ENCODE measurements around the gene TSPO.

TSPO gene

DNA sequence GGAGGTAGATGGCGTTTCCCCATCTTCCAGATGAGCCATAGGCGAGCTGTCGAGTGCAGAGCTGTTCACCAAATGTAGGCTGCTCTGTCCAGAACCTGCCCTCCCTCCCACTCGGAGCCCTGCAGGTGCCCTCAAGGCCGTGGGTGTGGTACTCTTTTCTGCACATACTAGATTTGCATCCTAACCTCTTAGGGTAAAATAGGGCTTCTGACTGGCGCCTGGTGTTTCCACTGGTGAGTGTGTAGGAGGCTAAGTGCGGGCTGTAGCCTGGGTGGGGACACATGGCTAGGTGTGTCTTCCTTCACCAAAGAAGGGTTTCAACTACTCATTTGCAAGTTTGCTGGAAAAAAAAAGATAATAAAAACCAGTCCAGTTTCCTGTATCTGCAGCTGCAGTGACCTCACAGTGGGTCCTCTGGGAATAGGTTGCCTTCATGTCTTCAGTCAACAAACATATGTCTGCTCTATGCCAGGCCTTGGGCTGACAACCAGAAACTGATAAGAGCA, 32.4 kb upstream of the TSPO start:
- Mint-ChIP-seq H3K36me3 (no peaks in the 10 kb centered on the region), H3K4me1 (no peaks in the 10 kb centered on the region), H3K27ac (no peak overlapping the region), H3K27me3 (peaks cover 3% of the 10 kb centered on the region), H3K4me3 (no peak overlapping the region), H3K9me3 (no peaks in the 10 kb centered on the region)
- CTCF ChIA-PET, result no interaction called here
- DNase-seq, result no peak

DNA sequence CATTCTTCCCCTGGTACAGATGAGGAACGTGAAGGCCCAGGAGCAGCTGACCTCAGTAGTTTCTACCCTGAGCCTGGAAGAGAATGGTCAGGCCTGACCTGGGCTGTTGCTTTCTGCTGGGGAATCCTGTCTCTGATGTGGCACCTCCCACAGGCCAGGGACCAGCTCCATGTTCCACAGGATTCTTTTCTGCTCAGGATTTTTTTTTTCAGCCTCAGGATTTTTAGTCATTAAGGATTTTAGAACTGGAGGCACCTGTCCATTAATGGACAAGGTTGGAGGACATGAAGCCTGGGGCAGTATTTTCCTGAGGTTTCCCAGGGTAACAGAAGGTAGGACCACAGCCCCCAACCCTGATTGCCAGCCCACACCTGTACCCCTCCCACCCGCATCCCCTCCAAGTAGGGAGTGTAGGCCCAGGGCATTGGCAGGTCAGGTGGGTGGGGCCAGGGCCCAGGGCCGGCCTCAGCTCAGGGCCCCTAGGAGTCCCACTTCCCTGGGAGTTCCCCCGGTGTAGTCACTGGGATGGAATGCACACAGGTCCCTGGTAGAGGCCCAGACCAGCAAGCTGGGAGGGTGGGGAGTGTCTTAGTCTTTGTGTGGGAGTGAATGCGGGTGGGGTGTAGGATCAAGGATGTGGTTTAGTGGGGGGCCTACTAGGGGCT, 24.7 kb upstream of the TSPO start:
- H3K9me3 Mint-ChIP-seq, result no peaks in the 10 kb centered on the region
- DNase-seq, result no peak
- H3K4me1 Mint-ChIP-seq, result peaks cover 10% of the 10 kb centered on the region
- H3K36me3 Mint-ChIP-seq, result no peaks in the 10 kb centered on the region
- no peak overlapping the region for H3K27ac Mint-ChIP-seq
- CTCF ChIA-PET, result no interaction called here
- no peaks in the 10 kb centered on the region for H3K27me3 Mint-ChIP-seq
- H3K4me3 Mint-ChIP-seq, result no peak overlapping the region

DNA sequence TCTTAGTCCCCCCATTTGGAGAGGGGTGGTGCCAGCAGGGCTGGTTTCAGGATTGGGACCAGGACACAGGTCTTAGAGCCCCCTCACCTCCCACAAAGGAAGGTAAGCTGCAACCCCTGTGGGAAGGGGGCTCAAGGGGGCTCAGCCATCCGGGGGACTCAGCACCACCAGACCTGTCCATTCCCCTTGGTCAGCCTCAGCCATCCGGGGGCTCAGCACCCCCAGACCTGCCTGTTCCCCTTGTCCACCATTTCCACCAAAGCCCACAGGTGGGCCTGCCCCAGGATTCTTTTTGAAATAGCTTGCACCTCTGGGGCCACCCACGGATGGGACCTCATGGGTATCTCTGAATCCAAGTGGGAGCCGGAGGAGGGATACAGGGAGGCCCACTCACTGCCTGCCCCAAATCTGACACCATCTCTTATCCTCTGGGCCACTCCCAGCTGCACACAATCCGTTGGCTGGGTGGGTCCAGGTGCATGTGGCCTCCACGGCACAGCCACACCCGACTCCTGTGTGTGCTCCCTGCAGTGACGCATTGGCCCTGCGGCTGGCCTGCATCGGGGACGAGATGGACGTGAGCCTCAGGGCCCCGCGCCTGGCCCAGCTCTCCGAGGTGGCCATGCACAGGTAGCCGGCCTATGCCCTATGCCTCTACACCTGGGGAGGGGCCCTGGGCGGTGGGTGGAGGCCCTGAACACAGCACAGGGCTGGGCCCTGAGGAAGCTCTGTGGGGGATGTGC, 24.0 kb upstream of the TSPO start:
- CTCF ChIA-PET, result no interaction called here
- no peak overlapping the region for H3K27ac Mint-ChIP-seq
- H3K27me3 Mint-ChIP-seq, result no peaks in the 10 kb centered on the region
- no peak overlapping the region for H3K4me3 Mint-ChIP-seq
- H3K36me3 Mint-ChIP-seq, result peaks cover 3% of the 10 kb centered on the region
- H3K9me3 Mint-ChIP-seq, result no peaks in the 10 kb centered on the region
- no peak for DNase-seq
- H3K4me1 Mint-ChIP-seq, result peaks cover 10% of the 10 kb centered on the region

DNA sequence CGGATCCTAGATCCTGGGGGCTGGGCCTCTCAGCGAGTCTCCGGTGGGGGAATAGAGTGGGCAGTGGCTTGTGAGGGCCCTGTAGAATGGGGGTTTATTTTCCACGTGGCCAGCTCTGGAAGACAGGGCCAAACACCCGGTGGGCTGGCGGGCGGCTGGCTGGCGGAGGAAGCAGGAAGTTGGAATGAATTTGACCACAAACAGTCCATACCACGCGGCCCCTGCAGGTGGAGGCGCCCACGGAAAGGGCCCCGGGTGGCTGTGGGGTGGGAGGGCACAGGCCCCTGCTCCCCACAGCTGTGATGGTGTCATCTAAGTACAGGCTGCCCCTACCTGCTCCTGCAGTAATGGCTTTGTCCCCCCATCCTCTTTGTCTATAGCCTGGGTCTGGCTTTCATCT, 23.2 kb upstream of the TSPO start:
- no peak overlapping the region for H3K27ac Mint-ChIP-seq
- DNase-seq, result no peak
- peaks cover 10% of the 10 kb centered on the region for H3K4me1 Mint-ChIP-seq
- H3K4me3 Mint-ChIP-seq, result no peak overlapping the region
- H3K9me3 Mint-ChIP-seq, result no peaks in the 10 kb centered on the region
- no peaks in the 10 kb centered on the region for H3K27me3 Mint-ChIP-seq
- CTCF ChIA-PET, result no interaction called here
- H3K36me3 Mint-ChIP-seq, result peaks cover 4% of the 10 kb centered on the region

DNA sequence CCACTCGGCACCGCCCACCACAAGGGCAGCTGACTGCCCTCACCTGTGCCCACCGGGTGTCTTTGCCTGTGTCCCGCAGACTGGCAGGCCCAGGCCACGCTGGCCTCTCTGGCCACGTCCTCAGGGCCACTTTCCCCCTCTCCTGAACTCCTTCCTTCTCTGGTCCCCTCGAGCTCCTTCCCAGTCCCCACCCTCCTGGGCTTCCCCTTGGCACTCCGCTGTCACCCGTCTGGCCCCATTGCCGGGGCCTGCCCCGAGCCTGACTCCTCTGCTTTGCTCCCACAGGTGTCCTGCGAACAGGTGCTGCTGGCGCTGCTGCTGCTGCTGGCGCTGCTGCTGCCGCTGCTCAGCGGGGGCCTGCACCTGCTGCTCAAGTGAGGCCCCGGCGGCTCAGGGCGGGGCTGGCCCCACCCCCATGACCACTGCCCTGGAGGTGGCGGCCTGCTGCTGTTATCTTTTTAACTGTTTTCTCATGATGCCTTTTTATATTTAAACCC, 22.4 kb upstream of the TSPO start:
- DNase-seq, result no peak
- CTCF ChIA-PET, result no interaction called here
- no peak overlapping the region for H3K27ac Mint-ChIP-seq
- no peaks in the 10 kb centered on the region for H3K9me3 Mint-ChIP-seq
- H3K4me1 Mint-ChIP-seq, result peaks cover 10% of the 10 kb centered on the region
- no peak overlapping the region for H3K4me3 Mint-ChIP-seq
- H3K36me3 Mint-ChIP-seq, result peaks cover 7% of the 10 kb centered on the region
- no peaks in the 10 kb centered on the region for H3K27me3 Mint-ChIP-seq

DNA sequence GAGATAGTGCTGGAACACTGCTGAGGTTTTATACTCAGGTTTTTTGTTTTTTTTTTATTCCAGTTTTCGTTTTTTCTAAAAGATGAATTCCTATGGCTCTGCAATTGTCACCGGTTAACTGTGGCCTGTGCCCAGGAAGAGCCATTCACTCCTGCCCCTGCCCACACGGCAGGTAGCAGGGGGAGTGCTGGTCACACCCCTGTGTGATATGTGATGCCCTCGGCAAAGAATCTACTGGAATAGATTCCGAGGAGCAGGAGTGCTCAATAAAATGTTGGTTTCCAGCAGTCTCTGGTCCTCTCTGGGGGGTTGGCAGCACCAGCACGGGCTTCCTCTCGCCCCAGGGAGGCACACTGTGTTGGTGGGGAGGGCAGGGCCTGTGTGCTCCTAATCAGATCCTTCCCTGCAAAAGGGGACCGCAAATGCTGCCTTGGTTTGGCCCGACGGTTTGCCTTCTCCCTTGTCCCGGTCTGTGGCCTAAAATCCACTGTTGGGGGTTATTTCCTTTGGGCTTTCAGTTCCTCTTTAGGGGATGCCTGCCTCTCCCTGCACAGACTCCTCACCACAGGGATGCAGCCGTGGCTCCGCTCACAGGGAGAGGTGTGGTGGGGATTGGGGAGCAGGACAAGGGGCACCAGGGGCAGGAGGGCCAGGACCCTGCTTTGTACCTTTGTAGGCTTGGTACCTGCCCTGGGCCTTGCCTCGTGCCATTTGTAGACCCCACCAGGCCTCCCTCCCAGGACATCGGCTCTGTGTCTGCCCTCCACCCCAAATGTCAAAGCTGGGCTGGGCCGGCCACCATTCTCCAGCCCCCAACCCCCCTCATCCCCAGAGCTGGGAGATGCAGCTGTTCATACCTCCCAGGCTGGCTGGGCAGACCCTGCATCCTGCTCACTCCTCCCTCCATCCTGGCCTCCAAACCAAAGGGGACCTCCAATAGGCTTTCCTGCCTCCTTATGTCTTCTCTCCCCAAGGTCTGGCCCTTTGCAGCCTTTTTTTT, 21.6 kb upstream of the TSPO start:
- Mint-ChIP-seq H3K4me3 (no peak overlapping the region), H3K27ac (no peak overlapping the region), H3K9me3 (no peaks in the 10 kb centered on the region), H3K4me1 (peaks cover 10% of the 10 kb centered on the region), H3K27me3 (no peaks in the 10 kb centered on the region), H3K36me3 (peaks cover 8% of the 10 kb centered on the region)
- DNase-seq, result no peak
- CTCF ChIA-PET, result no interaction called here

DNA sequence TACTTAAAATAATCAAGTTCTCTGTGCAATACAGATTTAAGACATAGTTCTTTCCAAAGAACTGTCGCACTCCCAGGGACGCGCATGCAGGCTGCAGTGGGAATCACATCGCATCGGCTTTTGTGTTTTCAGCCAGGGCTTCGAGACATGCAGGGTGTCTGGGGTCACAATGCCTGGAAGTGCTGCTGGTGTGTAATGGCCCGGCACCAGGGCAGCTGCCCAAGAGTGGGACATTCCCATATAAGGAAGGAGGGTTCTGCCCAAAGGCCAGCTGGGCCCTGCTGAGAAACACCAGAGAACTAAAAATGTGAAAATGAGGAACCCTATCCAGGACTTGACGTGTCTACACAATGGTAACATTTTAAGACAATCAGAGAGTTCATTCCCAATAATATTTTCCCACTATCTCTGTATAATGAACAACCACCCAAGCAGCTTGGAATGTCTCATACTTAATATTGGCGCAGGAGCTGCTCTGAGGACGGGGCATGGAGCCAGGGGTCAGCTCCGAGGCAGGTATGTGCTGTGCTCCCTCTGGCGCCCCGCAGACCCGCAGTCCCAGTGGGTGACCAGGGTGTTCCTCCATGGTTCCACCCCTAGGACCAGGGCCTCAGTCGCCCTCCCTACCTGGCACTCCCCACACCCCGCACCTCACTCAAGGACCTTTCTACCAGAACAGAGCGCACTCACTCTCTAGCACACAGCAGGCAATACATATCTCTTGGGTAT, 19.4 kb upstream of the TSPO start:
- Mint-ChIP-seq H3K27ac (no peak overlapping the region), H3K4me3 (no peak overlapping the region), H3K36me3 (peaks cover 17% of the 10 kb centered on the region), H3K4me1 (peaks cover 8% of the 10 kb centered on the region), H3K9me3 (no peaks in the 10 kb centered on the region), H3K27me3 (no peaks in the 10 kb centered on the region)
- CTCF ChIA-PET, result no interaction called here
- no peak for DNase-seq

DNA sequence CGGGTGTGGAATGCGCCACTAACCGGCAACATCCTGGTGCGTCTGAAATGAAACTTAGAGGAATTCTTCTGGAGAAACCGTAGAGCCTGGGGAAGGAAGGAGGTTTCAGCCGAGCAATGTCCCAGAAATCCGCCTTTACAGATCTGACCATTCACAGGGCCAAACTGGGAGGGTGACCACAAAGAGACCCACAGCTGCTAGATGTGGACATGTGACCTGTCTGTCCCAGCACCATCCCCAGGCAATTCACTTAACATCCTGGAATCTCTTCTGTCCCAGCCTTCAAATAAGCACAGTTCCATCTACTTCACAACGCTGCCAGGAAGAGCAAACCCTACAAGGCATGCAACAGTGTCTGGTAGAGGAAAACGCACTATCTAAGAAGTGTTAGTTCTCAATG, 18.0 kb upstream of the TSPO start:
- Mint-ChIP-seq H3K4me1 (peaks cover 4% of the 10 kb centered on the region), H3K9me3 (no peaks in the 10 kb centered on the region), H3K27ac (peak overlapping the region; percentile 42), H3K4me3 (no peak overlapping the region), H3K36me3 (peaks cover 19% of the 10 kb centered on the region), H3K27me3 (no peaks in the 10 kb centered on the region)
- no peak for DNase-seq
- CTCF ChIA-PET, result no interaction called here

DNA sequence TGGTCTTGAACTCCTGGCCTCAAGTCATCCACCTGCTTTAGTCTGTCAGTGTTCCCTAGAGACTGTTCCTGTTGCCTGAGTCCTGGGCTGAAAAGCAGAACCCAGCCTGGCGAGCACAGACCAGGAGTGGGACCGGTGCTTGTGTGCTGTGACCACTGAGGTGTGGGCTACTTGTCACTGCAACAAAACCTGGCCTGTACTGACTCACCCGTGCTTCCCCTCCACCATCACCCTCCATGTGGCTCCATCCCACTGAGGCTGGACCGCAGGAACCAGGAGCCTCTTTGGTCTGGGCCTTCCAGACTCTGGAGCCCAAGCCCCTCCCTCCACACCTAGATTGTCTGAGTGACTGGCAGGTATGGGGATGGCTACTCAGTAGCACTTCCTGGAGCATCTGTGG, 16.8 kb upstream of the TSPO start:
- Mint-ChIP-seq H3K9me3 (no peaks in the 10 kb centered on the region), H3K27ac (no peak overlapping the region), H3K36me3 (peaks cover 19% of the 10 kb centered on the region), H3K27me3 (no peaks in the 10 kb centered on the region), H3K4me1 (no peaks in the 10 kb centered on the region), H3K4me3 (no peak overlapping the region)
- CTCF ChIA-PET, result interaction anchor here (1.0 kb wide), 1 partner anchor 23 kb away, joined by 3 read pairs; no protein-coding TSS in a partner anchor
- DNase-seq, result no peak

DNA sequence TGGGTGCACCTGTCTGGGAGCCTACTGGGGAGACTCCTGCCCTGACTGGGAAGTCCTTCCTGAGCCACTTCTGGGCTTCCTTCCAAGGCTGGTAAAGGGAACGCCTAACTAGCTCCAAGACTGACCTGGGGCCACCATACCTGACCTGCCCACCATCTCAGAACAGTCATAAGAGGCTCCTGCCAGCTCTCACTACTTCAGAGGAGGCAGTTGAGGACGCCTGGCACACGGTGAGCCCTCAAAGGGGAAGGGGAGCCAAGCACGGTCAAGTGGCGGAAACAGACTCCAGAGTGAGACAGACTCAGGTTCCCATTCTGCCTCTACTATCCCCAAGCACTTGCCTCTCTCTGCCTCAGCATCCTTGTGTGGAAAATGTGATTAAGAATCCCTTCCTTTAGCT, 15.8 kb upstream of the TSPO start:
- H3K9me3 Mint-ChIP-seq, result no peaks in the 10 kb centered on the region

DNA sequence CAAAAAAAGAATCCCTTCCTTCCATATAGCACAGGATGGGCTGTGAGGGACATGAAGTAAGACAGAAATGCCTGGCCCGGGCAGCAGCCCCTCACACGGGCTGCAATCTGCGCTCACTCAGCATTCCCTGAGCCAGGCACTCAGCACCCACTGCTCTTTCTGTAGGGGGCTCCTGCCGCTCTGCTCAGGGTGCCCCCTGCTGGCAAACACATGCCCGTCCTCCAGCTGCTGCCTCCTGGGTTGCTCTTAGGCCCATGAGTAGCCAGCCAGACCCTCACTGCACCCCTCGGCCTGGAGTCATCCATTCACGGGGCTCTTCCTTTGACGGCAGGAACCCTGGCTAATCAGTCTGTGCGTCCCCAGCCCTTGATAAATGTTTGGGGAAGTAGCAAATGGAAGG, 15.1 kb upstream of the TSPO start:
- CTCF ChIA-PET, result interaction anchor here (1.4 kb wide), 1 partner anchor 23 kb away, joined by 4 read pairs; no protein-coding TSS in a partner anchor
- H3K4me3 Mint-ChIP-seq, result no peak overlapping the region
- H3K4me1 Mint-ChIP-seq, result peaks cover 8% of the 10 kb centered on the region
- peak overlapping the region; percentile 19 for H3K27ac Mint-ChIP-seq
- H3K9me3 Mint-ChIP-seq, result no peaks in the 10 kb centered on the region
- DNase-seq, result peak; percentile 59
- peaks cover 25% of the 10 kb centered on the region for H3K36me3 Mint-ChIP-seq
- no peaks in the 10 kb centered on the region for H3K27me3 Mint-ChIP-seq

More for the DNA sequence above, 15.8 kb upstream of the TSPO start:
- Mint-ChIP-seq H3K27ac (no peak overlapping the region), H3K27me3 (no peaks in the 10 kb centered on the region), H3K36me3 (peaks cover 25% of the 10 kb centered on the region), H3K4me1 (peaks cover under 1% of the 10 kb centered on the region), H3K4me3 (no peak overlapping the region)
- DNase-seq, result no peak
- CTCF ChIA-PET, result interaction anchor here (1.0 to 1.4 kb wide), 3 partner anchors 11 to 24 kb away, joined by 3 to 4 read pairs (median 3); no protein-coding TSS in a partner anchor

DNA sequence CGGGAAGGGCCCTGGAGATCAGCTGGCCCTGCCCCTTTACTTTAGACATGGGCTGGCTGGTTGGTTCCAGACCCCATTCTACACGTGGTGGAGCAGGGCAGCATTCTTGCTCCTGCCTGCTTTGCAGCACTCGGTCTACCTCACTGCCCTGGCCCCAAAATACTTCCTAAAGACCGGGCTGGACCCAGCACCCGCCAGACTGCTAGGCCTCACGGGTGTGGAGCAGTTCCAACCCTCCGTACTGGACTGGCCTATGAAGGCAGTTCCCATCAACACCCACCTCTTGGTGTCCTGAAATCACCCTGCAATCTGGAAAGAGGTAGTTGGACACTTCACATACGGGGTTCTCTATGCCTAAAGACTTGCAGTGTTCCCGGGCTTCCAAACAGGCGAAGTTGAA, 14.6 kb upstream of the TSPO start:
- Mint-ChIP-seq H3K27ac (no peak overlapping the region), H3K4me3 (no peak overlapping the region), H3K4me1 (peaks cover 12% of the 10 kb centered on the region), H3K9me3 (no peaks in the 10 kb centered on the region), H3K36me3 (peaks cover 25% of the 10 kb centered on the region), H3K27me3 (no peaks in the 10 kb centered on the region)
- CTCF ChIA-PET, result interaction anchor here (1.4 kb wide), 1 partner anchor 24 kb away, joined by 4 read pairs; no protein-coding TSS in a partner anchor
- no peak for DNase-seq

DNA sequence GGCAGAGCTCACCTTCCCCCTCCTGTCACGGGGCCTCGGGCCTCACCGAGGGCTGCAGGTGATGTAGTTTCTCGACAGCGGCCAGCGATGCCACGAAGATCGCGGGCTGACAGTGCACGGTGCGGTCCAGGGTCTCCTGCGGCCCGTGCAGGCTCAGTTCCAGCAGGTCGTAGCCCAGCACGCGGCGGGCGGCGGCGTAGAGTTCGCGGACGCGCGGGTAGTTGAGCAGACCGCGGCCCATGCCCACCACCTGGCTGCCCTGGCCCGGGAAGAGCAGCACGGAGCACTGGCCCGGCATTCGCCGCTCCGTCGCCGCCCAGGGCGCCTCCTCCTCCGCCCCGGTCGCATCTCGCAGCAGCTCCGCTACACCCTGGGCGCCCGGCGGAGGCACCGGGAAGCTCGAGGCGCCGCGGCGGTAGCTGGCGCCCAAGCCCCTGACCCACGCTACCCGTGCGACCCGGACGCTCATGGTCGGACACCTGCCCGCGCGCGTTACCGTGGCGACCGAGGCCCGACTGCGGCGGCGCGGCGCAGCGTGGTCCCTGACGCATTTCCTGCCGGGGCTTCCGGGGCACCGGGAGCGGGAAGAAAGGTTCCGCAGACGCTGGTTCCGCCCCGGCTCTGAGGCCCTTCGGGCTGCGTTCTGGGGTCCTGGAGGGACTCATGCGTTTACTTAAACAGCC, 8.3 kb upstream of the TSPO start, which contains the start of gene MCAT:
TSS of gene MCAT (minus strand) at position 519 of the 683 bp plus-strand sequence. CDS start at position 469, 50 bp downstream.
- peak within 1 kb of the TSS; percentile 89 for H3K27ac Mint-ChIP-seq
- H3K36me3 Mint-ChIP-seq, result peaks cover 6% of the 10 kb centered on the region
- H3K9me3 Mint-ChIP-seq, result no peaks in the 10 kb centered on the region
- peak; percentile 85 for DNase-seq
- H3K4me3 Mint-ChIP-seq, result peak within 1 kb of the TSS; percentile 86
- CTCF ChIA-PET, result interaction anchor here (0.9 kb wide), 1 partner anchor 44 kb away, joined by 4 read pairs; no protein-coding TSS in a partner anchor
- H3K4me1 Mint-ChIP-seq, result peaks cover 47% of the 10 kb centered on the region
- no peaks in the 10 kb centered on the region for H3K27me3 Mint-ChIP-seq
